ENCODE data around the gene PTPN1.

The PTPN1 gene

GRCh38 chr20:50528129-50528528 is 17.9 kb downstream of the PTPN1 start:
- H3K27ac ChIP-seq: no peak overlapping the region
- no peak for TF ChIP-seq CTCF (IDR thresholded peaks at IDR 0.05)
- no peak for TF ChIP-seq ZFX (IDR thresholded peaks at IDR 0.05; ENCODE audit: borderline replicate concordance)

GRCh38 chr20:50528804-50529351 is 18.7 kb downstream of the PTPN1 start:
- TF ChIP-seq ZFX (IDR thresholded peaks at IDR 0.05; ENCODE audit: borderline replicate concordance) (no peak), CTCF (IDR thresholded peaks at IDR 0.05) (no peak)
- H3K27ac ChIP-seq: no peak overlapping the region

- TF ChIP-seq ZFX (IDR thresholded peaks at IDR 0.05; ENCODE audit: borderline replicate concordance) (no peak), CTCF (IDR thresholded peaks at IDR 0.05) (no peak)
- H3K27ac ChIP-seq: no peak overlapping the region
Observed at GRCh38 chr20:50532221-50532620, 22.0 kb downstream of the PTPN1 start.

GRCh38 chr20:50533061-50533460 is 22.9 kb downstream of the PTPN1 start:
- H3K27ac ChIP-seq: no peak overlapping the region
- TF ChIP-seq CTCF (IDR thresholded peaks at IDR 0.05) (no peak), ZFX (IDR thresholded peaks at IDR 0.05; ENCODE audit: borderline replicate concordance) (no peak)

GRCh38 chr20:50533464-50533863 is 23.3 kb downstream of the PTPN1 start:
- TF ChIP-seq CTCF (IDR thresholded peaks at IDR 0.05) (no peak), ZFX (IDR thresholded peaks at IDR 0.05; ENCODE audit: borderline replicate concordance) (no peak)
- H3K27ac ChIP-seq: no peak overlapping the region

GRCh38 chr20:50534567-50534966 is 24.4 kb downstream of the PTPN1 start:
- no peak for TF ChIP-seq CTCF (IDR thresholded peaks at IDR 0.05)
- no peak for TF ChIP-seq ZFX (IDR thresholded peaks at IDR 0.05; ENCODE audit: borderline replicate concordance)
- H3K27ac ChIP-seq: no peak overlapping the region

GRCh38 chr20:50535162-50535561 is 25.0 kb downstream of the PTPN1 start:
- no peak overlapping the region for H3K27ac ChIP-seq
- TF ChIP-seq ZFX (IDR thresholded peaks at IDR 0.05; ENCODE audit: borderline replicate concordance) (no peak), CTCF (IDR thresholded peaks at IDR 0.05) (no peak)

Measured in 22Rv1 (cell line).